CD4-positive, alpha-beta memory T cell (primary cell): ENCODE results near the gene MSGN1. TPM values are rescaled to one million over a fixed set of nuclear protein-coding genes. Genes with fewer than 3 reads are reported as not detected.

Source experiments
- CTCF ChIA-PET: fragments of 350-600 bp; sonication (Branson Sonifier 250); formaldehyde crosslinking; loops from one replicate; lab custom pipeline; 2021; ENCODE audit warnings: inconsistent platforms; ENCODE audit not compliant: partially characterized antibody; lab: Charles Lee
- POLR2A ChIA-PET: fragments of 350-600 bp; sonication (Branson Sonifier 250); formaldehyde crosslinking; loops from one replicate; lab custom pipeline; 2021; ENCODE audit not compliant: partially characterized antibody; lab: Charles Lee
- DNase-seq, 5 donors: peaks; one replicate each; pipeline versions ENCODE4 v3.0.0 to v3.0.0-alpha.2; 2020 to 2022; ENCODE audit warnings: mixed read lengths in 1 of 5
- H3K27ac ChIP-seq: one replicate; pipeline ENCODE4 v1.7.0; 2013; ENCODE audit warnings: low read depth, low read length
- H3K27me3 ChIP-seq: 2 replicates; pipeline ENCODE4 v1.7.0; 2013; ENCODE audit warnings: mild to moderate bottlenecking, low read length, moderate library complexity; ENCODE audit not compliant: insufficient read depth
- H3K36me3 ChIP-seq: 2 replicates; pipeline ENCODE4 v1.7.0; 2013; ENCODE audit warnings: mild to moderate bottlenecking, low read length, moderate library complexity; ENCODE audit not compliant: insufficient read depth
- H3K4me1 ChIP-seq: 2 replicates; pipeline ENCODE4 v1.7.0; 2013; ENCODE audit warnings: mild to moderate bottlenecking, low read length, moderate library complexity; ENCODE audit not compliant: insufficient read depth
- H3K4me3 ChIP-seq, 2 donors: one replicate each; pipeline ENCODE4 v1.7.0; 2013; ENCODE audit warnings: low read length in 2 of 2, mild to moderate bottlenecking in 1 of 2
- H3K9me3 ChIP-seq, 2 donors: one replicate each; pipeline ENCODE4 v1.7.0; 2013; ENCODE audit warnings: low read length in 2 of 2, control low read depth in 1 of 2; ENCODE audit not compliant: control insufficient read depth in 1 of 2
- H3K27ac Mint-ChIP-seq, 7 donors: one replicate each; pipeline ENCODE4 v1.8.0; 2020 to 2021; ENCODE audit warnings: mixed read lengths in 7 of 7, mild to moderate bottlenecking in 6 of 7, inconsistent platforms in 3 of 7, moderate library complexity in 3 of 7
- H3K27me3 Mint-ChIP-seq, 2 donors: one replicate each; pipeline ENCODE4 v1.8.0; 2020 to 2021; ENCODE audit warnings: mixed read lengths in 2 of 2
- H3K36me3 Mint-ChIP-seq, 2 donors: one replicate each; pipeline ENCODE4 v1.8.0; 2020 to 2021; ENCODE audit warnings: mixed read lengths in 2 of 2, inconsistent platforms in 1 of 2, mild to moderate bottlenecking in 1 of 2
- H3K4me1 Mint-ChIP-seq, 4 donors: one replicate each; pipeline ENCODE4 v1.8.0; 2020 to 2021; ENCODE audit warnings: mixed read lengths in 4 of 4, mild to moderate bottlenecking in 1 of 4
- H3K4me3 Mint-ChIP-seq, 8 donors: one replicate each; pipeline ENCODE4 v1.8.0; 2020 to 2021; ENCODE audit warnings: mixed read lengths in 8 of 8, mild to moderate bottlenecking in 7 of 8, moderate library complexity in 6 of 8, inconsistent platforms in 3 of 8
- H3K9me3 Mint-ChIP-seq, 8 donors: one replicate each; pipeline ENCODE4 v1.8.0; 2020 to 2021; ENCODE audit warnings: mixed read lengths in 8 of 8, mild to moderate bottlenecking in 5 of 8, inconsistent platforms in 3 of 8, moderate library complexity in 1 of 8
- intact Hi-C: fragments of 100-400 bp; cut with micrococcal nuclease; formaldehyde crosslinking; loops from one replicate; pipeline ENCODE4 v1.15.1; 2023
- polyA plus RNA-seq, 2 donors: library from polyadenylated mRNA; unstranded; fragments of 300-500 nt; fragmentation: Illumina TruSeq; gene quantifications; one replicate each; pipeline ENCODE4 v1.2.3, GENCODE V29; 2021
- total RNA-seq, 2 experiments: library from RNA; stranded (reverse); gene quantifications; one replicate each; pipeline ENCODE4 v1.2.3, GENCODE V29; 2021

Gene MSGN1
- total and polyA plus RNA-seq, 4 experiments from 2014 or later: not detected

DNA sequence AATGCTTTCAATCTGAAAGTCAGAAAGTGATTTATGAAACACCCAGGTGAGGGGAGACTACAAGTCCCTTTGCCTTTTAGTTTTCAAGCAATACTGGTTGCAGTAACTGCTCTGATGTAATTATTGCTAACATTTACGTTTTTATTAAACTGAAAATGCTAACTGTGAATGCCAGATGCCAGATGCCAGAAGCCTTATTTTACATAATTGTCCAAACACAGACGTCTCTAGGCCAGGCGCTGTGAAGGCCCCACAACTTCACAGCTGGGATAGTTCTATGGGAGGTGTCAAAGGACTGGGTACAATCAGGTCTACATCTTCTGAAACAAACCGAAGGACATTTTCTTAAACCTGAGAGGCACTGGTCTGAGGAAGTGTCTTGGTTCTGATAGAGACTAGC is 27.5 kb upstream of the MSGN1 start:
- no peak for DNase-seq
- Histone ChIP-seq H3K4me3 (no peak overlapping the region), H3K9me3 (no peaks in the 10 kb centered on the region), H3K27me3 (no peaks in the 10 kb centered on the region), H3K27ac (no peak overlapping the region), H3K36me3 (no peaks in the 10 kb centered on the region), H3K4me1 (no peaks in the 10 kb centered on the region)
- H3K9me3 Mint-ChIP-seq: no peaks in the 10 kb centered on the region
- no peaks in the 10 kb centered on the region for H3K4me1 Mint-ChIP-seq
- no peak overlapping the region for H3K4me3 Mint-ChIP-seq
- peaks cover 13 to 24% of the 10 kb centered on the region in 2 donors for H3K27me3 Mint-ChIP-seq
- CTCF ChIA-PET: no interaction called here
- POLR2A ChIA-PET: no interaction called here
- intact Hi-C loops: no loop called here
- H3K27ac Mint-ChIP-seq: no peak overlapping the region
- no peaks in the 10 kb centered on the region for H3K36me3 Mint-ChIP-seq

GRCh38 chr2:17790536-17790935 is 25.7 kb upstream of the MSGN1 start:
- H3K4me3 Mint-ChIP-seq: no peak overlapping the region
- H3K27me3 Mint-ChIP-seq: peaks cover 20 to 33% of the 10 kb centered on the region in 2 donors
- H3K27ac Mint-ChIP-seq: no peak overlapping the region

DNA sequence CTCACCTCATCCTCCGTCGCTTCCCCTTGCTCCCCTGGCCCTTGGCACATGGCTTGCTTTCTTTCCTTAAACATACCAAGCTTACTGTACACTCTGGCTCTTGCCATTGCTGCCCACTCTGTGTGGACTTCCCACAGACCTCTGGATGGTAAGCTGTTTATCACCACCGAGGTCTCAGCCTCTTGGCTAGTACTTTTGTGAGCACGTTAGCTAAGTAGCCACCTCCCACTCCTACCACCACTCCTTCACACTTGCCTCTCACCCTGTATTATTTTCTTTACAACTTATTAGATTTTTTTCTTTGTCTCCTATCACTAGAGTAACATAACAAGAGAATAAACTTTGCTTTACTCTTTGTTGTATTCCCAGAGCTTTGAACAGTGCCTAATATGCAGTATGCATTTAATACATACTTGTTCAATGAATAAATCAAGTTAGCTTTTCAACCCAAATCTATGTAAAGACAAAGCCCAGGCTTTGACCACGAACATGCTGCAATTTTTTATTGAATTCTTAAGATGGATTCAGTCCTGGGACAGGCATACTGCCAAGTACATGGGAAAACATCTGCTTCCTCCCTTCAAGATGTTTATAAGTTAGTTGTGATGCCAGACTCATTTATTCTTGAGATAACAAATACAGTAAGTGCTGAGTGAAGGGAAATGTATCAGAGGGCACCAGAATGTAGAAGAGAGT is 25.0 kb upstream of the MSGN1 start:
- Mint-ChIP-seq H3K36me3 (no peaks in the 10 kb centered on the region), H3K9me3 (no peaks in the 10 kb centered on the region), H3K27ac (no peak overlapping the region), H3K4me1 (no peaks in the 10 kb centered on the region), H3K27me3 (peaks cover 21 to 34% of the 10 kb centered on the region in 2 donors), H3K4me3 (no peak overlapping the region)
- ChIA-PET CTCF (no interaction called here), POLR2A (no interaction called here)
- no peaks in the 10 kb centered on the region for H3K9me3 ChIP-seq
- intact Hi-C loops: no loop called here
- H3K36me3 ChIP-seq: no peaks in the 10 kb centered on the region
- no peaks in the 10 kb centered on the region for H3K4me1 ChIP-seq
- H3K27me3 ChIP-seq: no peaks in the 10 kb centered on the region
- DNase-seq: no peak
- no peak overlapping the region for H3K27ac ChIP-seq
- H3K4me3 ChIP-seq: no peak overlapping the region

More at GRCh38 chr2:17790536-17790935, 25.7 kb upstream of the MSGN1 start:
- H3K9me3 ChIP-seq: no peaks in the 10 kb centered on the region
- Mint-ChIP-seq H3K36me3 (no peaks in the 10 kb centered on the region), H3K4me1 (no peaks in the 10 kb centered on the region), H3K9me3 (no peaks in the 10 kb centered on the region)
- no peak overlapping the region for H3K4me3 ChIP-seq
- DNase-seq: no peak
- POLR2A ChIA-PET: no interaction called here
- CTCF ChIA-PET: no interaction called here
- H3K4me1 ChIP-seq: no peaks in the 10 kb centered on the region
- intact Hi-C loops: no loop called here
- H3K27ac ChIP-seq: no peak overlapping the region
- no peaks in the 10 kb centered on the region for H3K36me3 ChIP-seq
- no peaks in the 10 kb centered on the region for H3K27me3 ChIP-seq

- H3K4me1 Mint-ChIP-seq: no peaks in the 10 kb centered on the region
- H3K4me3 Mint-ChIP-seq: no peak overlapping the region
- H3K27ac ChIP-seq: no peak overlapping the region
- no peaks in the 10 kb centered on the region for H3K4me1 ChIP-seq
- H3K27me3 Mint-ChIP-seq: peaks cover 21 to 37% of the 10 kb centered on the region in 2 donors
- H3K36me3 ChIP-seq: no peaks in the 10 kb centered on the region
- H3K9me3 ChIP-seq: no peaks in the 10 kb centered on the region
- no peaks in the 10 kb centered on the region for H3K9me3 Mint-ChIP-seq
- no peak for DNase-seq
- intact Hi-C loops: no loop called here
- H3K36me3 Mint-ChIP-seq: no peaks in the 10 kb centered on the region
- POLR2A ChIA-PET: no interaction called here
- no peak overlapping the region for H3K27ac Mint-ChIP-seq
- no peaks in the 10 kb centered on the region for H3K27me3 ChIP-seq
- H3K4me3 ChIP-seq: no peak overlapping the region
- CTCF ChIA-PET: no interaction called here
These were observed 24.5 kb upstream of the MSGN1 start for GRCh38 chr2:17791817-17792130.

DNA sequence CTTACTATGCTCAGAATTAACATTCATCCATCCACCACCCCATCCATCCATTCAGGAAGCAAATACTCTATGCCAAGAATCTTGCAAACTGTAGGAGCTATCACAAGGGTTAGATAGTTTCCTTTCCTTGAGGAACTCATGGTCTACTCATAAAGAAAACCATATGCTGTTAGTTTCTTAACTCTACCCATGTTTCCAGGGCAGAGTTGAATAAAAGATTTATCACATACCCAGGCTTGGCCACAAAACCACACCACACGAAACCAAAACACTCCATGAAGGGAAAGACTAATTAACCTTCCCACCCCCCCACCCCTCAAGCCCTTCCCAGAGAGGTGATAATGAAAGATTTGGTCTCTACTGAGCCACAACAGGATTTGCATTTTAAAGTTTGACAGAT is 23.7 kb upstream of the MSGN1 start:
- Histone ChIP-seq H3K4me3 (no peak overlapping the region), H3K9me3 (no peaks in the 10 kb centered on the region), H3K4me1 (no peaks in the 10 kb centered on the region), H3K27ac (no peak overlapping the region), H3K36me3 (no peaks in the 10 kb centered on the region), H3K27me3 (no peaks in the 10 kb centered on the region)
- peaks cover 21 to 37% of the 10 kb centered on the region in 2 donors for H3K27me3 Mint-ChIP-seq
- no peaks in the 10 kb centered on the region for H3K9me3 Mint-ChIP-seq
- intact Hi-C loops: no loop called here
- H3K27ac Mint-ChIP-seq: no peak overlapping the region
- CTCF ChIA-PET: no interaction called here
- no peak for DNase-seq
- H3K36me3 Mint-ChIP-seq: no peaks in the 10 kb centered on the region
- no peak overlapping the region for H3K4me3 Mint-ChIP-seq
- POLR2A ChIA-PET: no interaction called here
- H3K4me1 Mint-ChIP-seq: no peaks in the 10 kb centered on the region

DNA sequence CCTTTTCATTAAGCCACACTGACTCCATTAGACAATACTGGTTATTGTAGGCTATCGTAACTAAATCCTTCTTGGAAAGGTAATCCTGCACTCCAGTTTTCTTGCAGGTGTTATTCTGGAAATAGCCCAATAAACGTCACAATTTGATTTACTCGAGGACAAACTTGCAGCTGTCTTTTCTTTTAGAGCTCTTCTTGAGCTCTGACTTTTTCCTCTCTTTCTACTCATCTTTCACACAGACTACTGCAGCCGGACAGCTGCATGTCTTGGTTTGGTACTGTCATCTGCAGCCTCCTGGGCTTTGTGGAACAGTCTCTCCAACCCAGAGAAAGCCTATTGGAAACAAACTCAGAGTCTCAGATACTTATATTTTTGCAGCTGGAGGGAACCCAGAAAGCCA is 23.0 kb upstream of the MSGN1 start:
- Mint-ChIP-seq H3K4me3 (no peak overlapping the region), H3K27me3 (peaks cover 22 to 39% of the 10 kb centered on the region in 2 donors), H3K36me3 (no peaks in the 10 kb centered on the region), H3K27ac (no peak overlapping the region), H3K4me1 (no peaks in the 10 kb centered on the region), H3K9me3 (peaks cover 0 to 2% (median 0%) of the 10 kb centered on the region in 8 donors)
- H3K4me3 ChIP-seq: no peak overlapping the region
- H3K4me1 ChIP-seq: no peaks in the 10 kb centered on the region
- H3K9me3 ChIP-seq: no peaks in the 10 kb centered on the region
- no peak overlapping the region for H3K27ac ChIP-seq
- ChIA-PET POLR2A (no interaction called here), CTCF (no interaction called here)
- DNase-seq: no peak
- intact Hi-C loops: no loop called here
- no peaks in the 10 kb centered on the region for H3K36me3 ChIP-seq
- H3K27me3 ChIP-seq: no peaks in the 10 kb centered on the region

DNA sequence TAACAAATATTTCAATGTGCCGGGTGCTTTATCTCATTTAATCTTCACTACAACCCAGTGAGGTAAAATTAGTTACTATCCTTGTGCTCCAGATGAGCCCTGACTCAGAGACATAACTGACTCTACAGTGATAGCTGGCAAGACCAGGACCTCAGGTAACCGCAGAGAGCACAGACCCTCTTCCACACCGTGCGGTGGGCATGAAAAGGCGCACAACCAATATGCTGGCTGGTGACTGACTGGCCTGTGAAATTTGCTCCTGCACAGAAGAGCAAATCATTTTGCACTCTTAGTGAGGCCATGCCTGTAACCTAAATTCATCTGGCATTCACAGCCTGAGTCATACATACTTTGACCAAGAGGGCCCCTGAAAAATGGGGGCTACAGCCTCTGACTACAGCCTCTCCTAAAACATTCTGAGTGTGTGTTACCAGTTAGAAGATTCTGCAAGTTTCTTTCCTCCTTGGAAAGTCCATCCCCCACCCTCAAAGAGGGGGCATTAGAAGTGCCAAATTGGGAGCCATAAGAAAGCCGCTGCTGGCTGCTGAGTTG is 22.4 kb upstream of the MSGN1 start:
- CTCF ChIA-PET: no interaction called here
- POLR2A ChIA-PET: no interaction called here
- H3K4me3 Mint-ChIP-seq: no peak overlapping the region
- H3K4me1 ChIP-seq: no peaks in the 10 kb centered on the region
- H3K4me1 Mint-ChIP-seq: no peaks in the 10 kb centered on the region
- no peak overlapping the region for H3K27ac Mint-ChIP-seq
- DNase-seq: no peak
- H3K36me3 ChIP-seq: no peaks in the 10 kb centered on the region
- no peaks in the 10 kb centered on the region for H3K9me3 ChIP-seq
- no peak overlapping the region for H3K27ac ChIP-seq
- no peaks in the 10 kb centered on the region for H3K27me3 ChIP-seq
- H3K9me3 Mint-ChIP-seq: peaks cover 0 to 2% (median 0%) of the 10 kb centered on the region in 8 donors
- H3K27me3 Mint-ChIP-seq: peaks cover 22 to 39% of the 10 kb centered on the region in 2 donors
- intact Hi-C loops: no loop called here
- H3K36me3 Mint-ChIP-seq: no peaks in the 10 kb centered on the region
- H3K4me3 ChIP-seq: no peak overlapping the region
